Pons (tissue), 1 donor: ENCODE data around the gene MTCP1.

Experiments
- DNase-seq: peaks from one replicate; pipeline ENCODE4 v3.0.0-alpha.2; 2016; ENCODE audit warnings: low spot score

Gene MTCP1, protein sequence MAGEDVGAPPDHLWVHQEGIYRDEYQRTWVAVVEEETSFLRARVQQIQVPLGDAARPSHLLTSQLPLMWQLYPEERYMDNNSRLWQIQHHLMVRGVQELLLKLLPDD

GRCh38 chrX:155070975-155071693 lies at the start of gene MTCP1, which contains the start of the genes BRCC3 and CMC4:
Gene MTCP1 (minus strand): TSS chrX:155071136. CDS start chrX:155066010, 5,126 bp downstream.
Gene BRCC3 (plus strand): TSS chrX:155071508. CDS start chrX:155071528, 20 bp downstream.
Gene CMC4 (minus strand): TSS chrX:155071136. CDS start chrX:155064023, 7,113 bp downstream.
- DNase-seq: peak; percentile 69

GRCh38 chrX:155115174-155115819 lies 44.4 kb upstream of the MTCP1 start:
- no peak for DNase-seq

DNA sequence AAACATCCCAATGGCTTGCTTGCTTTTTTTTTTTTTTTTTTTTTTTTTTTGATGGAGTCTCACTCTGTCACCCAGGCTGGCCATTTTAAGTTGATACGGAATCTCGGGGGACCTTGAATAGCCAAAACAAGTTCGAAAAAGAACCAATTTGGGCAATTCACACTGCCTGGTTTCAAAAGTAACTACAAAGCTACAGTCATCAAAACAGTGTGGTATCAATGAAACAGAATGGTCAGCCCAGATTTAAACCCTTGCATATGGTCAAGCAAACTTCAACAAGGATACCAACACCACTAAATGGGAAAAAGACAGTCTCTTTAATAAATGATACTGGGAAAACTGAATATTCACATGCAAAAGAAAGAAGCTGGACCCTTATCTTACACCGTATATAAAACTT lies 42.2 kb upstream of the MTCP1 start:
- no peak for DNase-seq

GRCh38 chrX:155112171-155112570 lies 41.2 kb upstream of the MTCP1 start:
- DNase-seq: no peak

- no peak for DNase-seq
Measured at GRCh38 chrX:155108427-155108826, 37.5 kb upstream of the MTCP1 start.

DNA sequence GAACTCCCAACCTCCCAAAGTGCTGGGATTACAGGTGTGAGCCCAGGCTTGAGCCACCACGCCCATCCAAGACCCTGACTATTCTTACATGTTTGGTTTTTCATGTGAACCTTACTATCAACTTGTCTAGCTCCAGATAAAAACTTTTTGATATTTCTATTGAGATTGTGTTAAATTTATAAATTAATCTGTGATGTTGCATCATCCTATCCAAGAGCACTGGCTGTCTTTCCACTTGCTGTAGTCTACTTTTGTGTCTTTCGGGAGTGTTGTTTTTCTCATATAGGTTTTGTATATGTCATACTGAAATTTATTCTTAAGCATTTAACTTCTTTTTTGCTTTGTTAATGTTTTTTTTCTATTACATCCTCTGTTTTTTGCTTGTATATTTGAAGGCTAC lies 35.0 kb upstream of the MTCP1 start:
- DNase-seq: no peak

GRCh38 chrX:155094468-155095061 lies 23.6 kb upstream of the MTCP1 start:
- DNase-seq: peak; percentile 3

GRCh38 chrX:155086961-155087735 lies 16.2 kb upstream of the MTCP1 start:
- DNase-seq: no peak

- DNase-seq: no peak
Measured at GRCh38 chrX:155086202-155086840, 15.4 kb upstream of the MTCP1 start.

- peak; percentile 9 for DNase-seq
Measured at GRCh38 chrX:155071694-155072280, 851 bp upstream of the MTCP1 start.

DNA sequence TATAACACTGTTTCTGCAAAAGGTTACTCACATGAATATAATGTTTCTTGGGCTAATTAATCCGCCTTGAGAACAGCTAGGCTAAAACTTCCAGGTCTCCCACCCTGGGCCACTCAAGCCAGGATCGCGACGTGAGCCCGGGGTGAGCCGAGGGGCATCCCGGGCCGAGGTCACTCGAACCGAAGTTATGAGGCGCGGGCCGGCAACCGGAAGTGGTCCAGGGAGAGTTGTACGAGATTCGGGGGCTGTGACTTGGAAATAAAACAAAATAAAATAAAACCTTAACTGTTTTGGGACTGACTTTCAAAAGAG lies 317 bp downstream of the MTCP1 start:
- DNase-seq: peak; percentile 3

DNA sequence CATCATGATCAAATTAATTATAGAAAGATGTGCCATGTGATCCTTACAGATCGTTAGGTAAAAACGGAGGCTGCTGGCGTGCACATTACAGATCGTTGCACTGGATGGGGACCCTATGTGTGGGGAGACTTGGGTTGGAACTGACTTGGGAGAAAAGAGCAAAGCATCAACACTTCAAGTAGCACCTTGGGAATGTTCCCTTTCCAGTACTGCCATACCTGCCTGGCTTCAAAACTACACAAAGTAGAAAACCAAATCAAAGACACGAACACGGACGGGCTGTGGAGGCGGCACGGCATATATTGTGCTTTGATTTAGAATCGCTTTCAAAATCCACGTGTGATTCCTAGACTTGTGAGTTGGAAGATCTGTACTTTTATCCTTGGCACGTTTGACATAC lies 898 bp downstream of the MTCP1 start:
- DNase-seq: no peak

DNA sequence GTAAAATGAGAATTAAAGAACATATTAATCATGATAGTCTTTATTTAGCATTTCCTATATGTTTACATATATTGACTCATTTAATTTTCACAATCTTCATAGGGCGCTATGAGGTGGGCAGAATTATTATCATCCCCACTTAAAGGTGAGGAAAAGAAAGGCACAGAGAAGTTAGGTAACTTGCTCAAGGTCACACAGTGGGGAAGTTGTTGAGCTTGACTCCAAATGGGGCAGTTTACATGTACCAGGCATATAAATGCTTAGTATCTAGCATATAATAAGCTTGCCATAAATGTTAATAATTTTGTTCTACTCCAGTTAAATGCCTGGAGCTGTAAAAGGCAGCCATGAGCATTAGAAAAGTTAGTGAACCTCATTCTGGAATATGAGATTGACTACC lies 1.5 kb downstream of the MTCP1 start:
- DNase-seq: no peak

GRCh38 chrX:155068165-155068564 lies 2.8 kb downstream of the MTCP1 start:
- no peak for DNase-seq

DNA sequence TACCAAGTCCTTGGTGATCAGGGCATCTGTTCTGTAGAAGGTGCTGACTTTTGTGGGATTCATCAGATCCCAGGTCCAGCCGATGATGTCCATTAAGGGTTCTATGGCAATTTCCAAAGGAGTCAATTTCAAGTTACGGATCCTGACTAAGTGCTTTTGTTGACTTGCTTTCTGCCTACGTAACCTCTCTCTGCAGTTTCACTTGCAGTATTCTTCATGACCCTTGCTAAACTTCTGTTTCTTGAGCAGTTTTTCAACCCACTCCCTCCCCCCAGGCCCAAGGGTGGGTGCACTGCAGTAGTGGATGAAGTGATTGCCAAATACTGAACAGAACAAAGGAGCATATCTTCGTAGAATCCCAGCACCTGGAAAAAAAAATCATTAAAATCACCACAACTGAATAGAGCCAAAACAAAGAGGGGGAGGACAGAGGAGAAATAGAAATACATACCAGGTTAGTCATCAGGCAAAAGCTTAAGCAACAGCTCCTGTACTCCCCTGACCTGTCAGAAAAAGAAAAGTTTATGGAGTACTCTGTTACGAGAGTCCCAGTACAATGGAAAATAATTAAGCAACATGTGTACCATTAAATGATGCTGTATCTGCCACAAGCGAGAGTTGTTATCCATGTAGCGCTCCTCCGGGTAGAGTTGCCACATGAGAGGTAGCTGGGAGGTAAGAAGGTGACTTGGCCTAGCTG lies 5.8 kb downstream of the MTCP1 start:
- no peak for DNase-seq

DNA sequence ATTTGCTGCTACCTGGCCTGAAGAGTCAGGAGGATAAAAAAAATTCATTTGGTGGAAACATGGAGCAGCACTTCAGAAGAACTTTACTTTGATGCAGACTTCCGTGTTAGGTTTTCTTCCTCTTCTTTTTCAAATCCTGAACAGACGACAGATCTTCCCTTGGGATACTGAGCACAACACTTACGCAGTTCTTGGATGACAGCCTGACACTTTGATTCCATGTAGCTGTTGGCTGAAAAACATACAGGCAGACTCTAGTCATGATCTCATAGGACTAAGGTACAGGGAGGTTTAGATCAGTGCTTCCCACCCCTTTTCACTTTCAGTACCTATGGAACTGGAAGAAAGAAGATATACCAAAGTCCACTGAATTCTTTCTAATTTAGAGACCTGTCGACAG lies 9.2 kb downstream of the MTCP1 start:
- DNase-seq: no peak

- DNase-seq: peak; percentile 66
Measured at GRCh38 chrX:155056877-155057792, 13.8 kb downstream of the MTCP1 start.

GRCh38 chrX:155056471-155056870 lies 14.5 kb downstream of the MTCP1 start:
- no peak for DNase-seq

DNA sequence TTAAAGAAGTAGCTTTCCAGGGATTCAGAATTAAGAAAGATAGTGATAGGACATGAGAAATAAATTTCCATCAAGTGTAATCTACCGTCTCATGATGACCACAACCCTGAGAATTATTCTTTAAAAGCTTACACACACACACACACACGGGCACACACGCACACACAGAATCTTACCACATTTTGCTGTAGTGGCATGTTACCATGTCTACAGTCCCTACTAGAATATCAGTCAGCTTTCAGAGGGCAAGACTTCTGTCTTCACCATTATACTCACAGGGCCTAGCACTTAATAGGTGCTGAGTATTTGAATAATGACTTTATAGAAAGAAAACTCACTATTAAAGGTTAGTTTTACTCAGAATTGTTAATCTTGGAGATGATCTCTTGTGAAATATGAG lies 15.4 kb downstream of the MTCP1 start:
- DNase-seq: no peak

- DNase-seq: peak; percentile 36
Measured at GRCh38 chrX:155054255-155054654, 16.7 kb downstream of the MTCP1 start.
